Natural killer cell (primary cell): ENCODE measurements around the gene LRPAP1. TPM values are rescaled to one million over a fixed set of nuclear protein-coding genes. Genes with fewer than 3 reads are reported as not detected.
A peak's percentile ranks its signal among the peaks of the same experiment; 100 is the strongest.

ENCODE experiments used
- ATAC-seq, 3 donors: fragments of 150-1000 bp in 2 of 3; fragments of 200-7000 bp in 1 of 3; cut with Tn5 transposase; 1 replicate in 1 of 3; 2 replicates in 2 of 3; pipeline ENCODE4 v1.10.0; 2021; ENCODE audit warnings: mild to moderate bottlenecking in 2 of 3, moderate library complexity in 2 of 3
- DNase-seq, 2 donors: peaks; one replicate each; pipeline versions ENCODE4 v3.0.0 to v3.0.0-alpha.2; 2013 to 2021; ENCODE audit warnings: mixed read lengths in 1 of 2
- H3K27ac ChIP-seq: one replicate; pipeline ENCODE4 v1.5.1; 2013; ENCODE audit warnings: mild to moderate bottlenecking, low read length
- H3K27me3 ChIP-seq: one replicate; pipeline ENCODE4 v1.6.1; 2013; ENCODE audit warnings: low read length; ENCODE audit not compliant: control insufficient read depth, insufficient read depth
- H3K36me3 ChIP-seq: one replicate; pipeline ENCODE4 v1.6.1; 2013; ENCODE audit warnings: low read length; ENCODE audit not compliant: control insufficient read depth, insufficient read depth
- H3K4me1 ChIP-seq: one replicate; pipeline ENCODE4 v1.6.1; 2013; ENCODE audit warnings: low read length; ENCODE audit not compliant: control insufficient read depth, insufficient read depth
- H3K4me3 ChIP-seq: one replicate; pipeline ENCODE4 v1.5.1; 2013; ENCODE audit warnings: low read length
- H3K9me3 ChIP-seq: one replicate; pipeline ENCODE4 v1.6.1; 2013; ENCODE audit warnings: low read length; ENCODE audit not compliant: control insufficient read depth, insufficient read depth
- H3K27ac Mint-ChIP-seq, 2 donors: one replicate each; pipeline ENCODE4 v1.8.0; 2022; ENCODE audit warnings: mild to moderate bottlenecking in 2 of 2, mixed read lengths in 2 of 2, moderate library complexity in 1 of 2
- H3K27me3 Mint-ChIP-seq, 2 donors: one replicate each; pipeline ENCODE4 v1.8.0; 2022; ENCODE audit warnings: low read depth in 2 of 2, mixed read lengths in 2 of 2
- H3K36me3 Mint-ChIP-seq: one replicate; pipeline ENCODE4 v1.8.0; 2022; ENCODE audit warnings: mixed read lengths
- H3K4me1 Mint-ChIP-seq, 2 donors: one replicate each; pipeline ENCODE4 v1.8.0; 2022; ENCODE audit warnings: mixed read lengths in 2 of 2
- H3K4me3 Mint-ChIP-seq: one replicate; pipeline ENCODE4 v1.8.0; 2022; ENCODE audit warnings: mild to moderate bottlenecking, moderate library complexity, mixed read lengths
- H3K9me3 Mint-ChIP-seq, 2 donors: one replicate each; pipeline ENCODE4 v1.8.0; 2022; ENCODE audit warnings: mixed read lengths in 2 of 2
- WGBS: methylation state at CpG from one replicate; pipeline ENCODE4 v1.1.7; 2013; ENCODE audit warnings: missing lambda C conversion rate; ENCODE audit not compliant: insufficient coverage; 5-methylcytosine and 5-hydroxymethylcytosine counted together
- intact Hi-C: fragments of 100-400 bp; cut with micrococcal nuclease; formaldehyde crosslinking; loops from one replicate; pipeline ENCODE4 v1.14.2; 2022
- total RNA-seq, 4 donors: library from RNA; stranded (reverse); fragments of 120-200 nt in 1 of 4; gene quantifications; one replicate each; pipeline versions ENCODE4 v1.2.3 to v1.2.4, GENCODE V29; 2013 to 2022
- TF ChIP-seq, protein P1 (sequence below): fragments of 200-600 bp; IDR thresholded peaks from one replicate; pipeline ENCODE4 v1.8.0; 2022; ENCODE audit warnings: antibody characterized with exemption

Gene LRPAP1
- total RNA-seq, 3 donors from 2014 or later (not counting 1 experiment from before 2014, with no cell fraction given) = 85.4 to 93.4 (median 87.3) TPM

- peaks cover 8% of the 10 kb centered on the region for H3K36me3 ChIP-seq
- H3K4me3 ChIP-seq = no peak overlapping the region
- Mint-ChIP-seq H3K27ac (no peak overlapping the region), H3K4me3 (no peak overlapping the region), H3K4me1 (peaks cover 3 to 22% of the 10 kb centered on the region in 2 donors), H3K36me3 (no peaks in the 10 kb centered on the region), H3K27me3 (no peaks in the 10 kb centered on the region), H3K9me3 (no peaks in the 10 kb centered on the region)
- no peak for DNase-seq
- TF ChIP-seq, protein P1, sequence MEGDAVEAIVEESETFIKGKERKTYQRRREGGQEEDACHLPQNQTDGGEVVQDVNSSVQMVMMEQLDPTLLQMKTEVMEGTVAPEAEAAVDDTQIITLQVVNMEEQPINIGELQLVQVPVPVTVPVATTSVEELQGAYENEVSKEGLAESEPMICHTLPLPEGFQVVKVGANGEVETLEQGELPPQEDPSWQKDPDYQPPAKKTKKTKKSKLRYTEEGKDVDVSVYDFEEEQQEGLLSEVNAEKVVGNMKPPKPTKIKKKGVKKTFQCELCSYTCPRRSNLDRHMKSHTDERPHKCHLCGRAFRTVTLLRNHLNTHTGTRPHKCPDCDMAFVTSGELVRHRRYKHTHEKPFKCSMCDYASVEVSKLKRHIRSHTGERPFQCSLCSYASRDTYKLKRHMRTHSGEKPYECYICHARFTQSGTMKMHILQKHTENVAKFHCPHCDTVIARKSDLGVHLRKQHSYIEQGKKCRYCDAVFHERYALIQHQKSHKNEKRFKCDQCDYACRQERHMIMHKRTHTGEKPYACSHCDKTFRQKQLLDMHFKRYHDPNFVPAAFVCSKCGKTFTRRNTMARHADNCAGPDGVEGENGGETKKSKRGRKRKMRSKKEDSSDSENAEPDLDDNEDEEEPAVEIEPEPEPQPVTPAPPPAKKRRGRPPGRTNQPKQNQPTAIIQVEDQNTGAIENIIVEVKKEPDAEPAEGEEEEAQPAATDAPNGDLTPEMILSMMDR = no peak
- no peak for ATAC-seq
- no peaks in the 10 kb centered on the region for H3K27me3 ChIP-seq
- H3K9me3 ChIP-seq = no peaks in the 10 kb centered on the region
- H3K4me1 ChIP-seq = peaks cover 24% of the 10 kb centered on the region
- WGBS = 86% methylated on average over 11 of the region's 11 CpGs
- intact Hi-C loops = no loop called here
- no peak overlapping the region for H3K27ac ChIP-seq
These were observed 33.8 kb downstream of the LRPAP1 start for GRCh38 chr4:3498407-3498806.

DNA sequence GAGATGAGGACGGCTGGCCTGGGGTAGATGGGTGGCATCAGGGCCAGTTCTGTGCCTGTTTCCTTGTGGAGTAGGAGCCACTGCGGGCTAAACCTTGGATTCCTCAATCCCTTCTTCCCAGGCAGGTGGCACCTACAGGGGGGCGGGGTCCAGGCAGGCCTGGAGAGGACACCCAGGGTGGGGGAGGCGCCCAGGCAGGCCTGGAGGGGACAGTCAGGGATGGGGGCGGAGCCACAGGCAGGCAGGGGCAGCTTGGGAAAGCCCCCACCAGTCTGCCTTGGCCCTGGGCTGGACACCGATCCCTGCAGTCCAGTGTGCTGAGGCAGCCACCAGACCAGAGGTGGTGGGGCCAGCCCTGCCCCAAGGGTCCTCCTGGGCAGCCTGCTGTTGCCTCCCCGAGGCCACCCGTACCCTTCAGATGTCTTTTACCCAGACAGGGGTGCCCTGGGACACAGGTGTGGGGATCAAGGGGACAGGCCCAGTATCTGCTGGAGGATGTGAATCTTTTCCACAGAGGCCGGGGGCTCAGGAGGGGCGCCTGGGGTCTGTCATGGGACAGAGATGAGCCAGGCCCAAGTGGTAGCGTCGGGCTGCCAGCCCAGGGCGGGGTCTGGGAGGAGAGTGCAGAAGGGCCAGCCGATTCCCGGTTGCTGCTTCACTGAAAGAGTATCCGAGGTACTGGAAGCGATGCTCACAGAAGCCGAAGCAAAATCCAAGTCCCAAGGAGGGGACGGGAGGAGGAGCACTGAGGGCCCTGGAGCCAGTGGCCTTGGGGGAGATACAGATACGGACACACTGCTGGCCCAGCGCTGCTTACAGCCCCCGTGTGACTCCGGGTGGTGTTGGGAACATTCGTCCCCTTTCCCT lies 34.5 kb downstream of the LRPAP1 start:
- TF ChIP-seq, protein P1 = no peak
- peaks cover 0 to 18% of the 10 kb centered on the region in 2 donors for H3K4me1 Mint-ChIP-seq
- no peak overlapping the region for H3K4me3 Mint-ChIP-seq
- DNase-seq (no peak), ATAC-seq (no peak)
- H3K4me3 ChIP-seq = no peak overlapping the region
- H3K27me3 ChIP-seq = no peaks in the 10 kb centered on the region
- H3K36me3 Mint-ChIP-seq = no peaks in the 10 kb centered on the region
- no peak overlapping the region for H3K27ac ChIP-seq
- intact Hi-C loops = no loop called here
- no peaks in the 10 kb centered on the region for H3K9me3 ChIP-seq
- H3K9me3 Mint-ChIP-seq = no peaks in the 10 kb centered on the region
- peaks cover 24% of the 10 kb centered on the region for H3K4me1 ChIP-seq
- H3K27me3 Mint-ChIP-seq = no peaks in the 10 kb centered on the region
- H3K27ac Mint-ChIP-seq = peak overlapping the region in 1 of 2 donors; percentile 67
- peaks cover 3% of the 10 kb centered on the region for H3K36me3 ChIP-seq
- 93% methylated on average over 24 of the region's 24 CpGs for WGBS

DNA sequence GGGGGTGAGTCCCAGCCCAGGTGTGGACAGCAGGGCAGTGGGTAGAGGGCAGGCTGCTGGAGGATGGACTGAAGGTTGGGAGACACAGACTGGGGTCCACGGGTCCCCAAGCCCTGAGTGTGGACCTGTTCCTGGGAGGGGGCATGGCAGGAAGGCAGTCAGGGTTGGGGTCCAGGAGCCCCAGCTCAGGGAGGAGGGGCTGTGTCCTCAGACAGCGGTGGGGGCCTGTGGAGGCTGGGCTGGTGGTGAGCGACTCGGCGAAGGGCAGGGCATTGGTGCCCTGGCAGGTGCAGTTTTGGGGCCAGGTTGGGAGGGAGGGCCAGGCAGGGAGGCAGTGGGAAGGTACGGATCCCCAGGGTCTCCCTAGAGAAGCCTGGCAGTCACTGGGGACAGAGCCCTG lies 35.1 kb downstream of the LRPAP1 start:
- Histone ChIP-seq H3K9me3 (no peaks in the 10 kb centered on the region), H3K27me3 (no peaks in the 10 kb centered on the region), H3K27ac (no peak overlapping the region), H3K4me3 (no peak overlapping the region), H3K36me3 (peaks cover 3% of the 10 kb centered on the region), H3K4me1 (peaks cover 24% of the 10 kb centered on the region)
- Mint-ChIP-seq H3K9me3 (no peaks in the 10 kb centered on the region), H3K4me3 (no peak overlapping the region), H3K27me3 (no peaks in the 10 kb centered on the region), H3K36me3 (no peaks in the 10 kb centered on the region), H3K4me1 (peaks cover 0 to 18% of the 10 kb centered on the region in 2 donors), H3K27ac (peak overlapping the region in 1 of 2 donors; percentile 67)
- no peak for DNase-seq
- intact Hi-C loops = no loop called here
- no peak for ATAC-seq
- TF ChIP-seq, protein P1 = no peak
- WGBS = 65% methylated on average over 6 of the region's 6 CpGs
